ENCODE results near the gene PLPP3.

The PLPP3 gene

GRCh38 chr1:56574794-56575193 lies 4.6 kb downstream of the PLPP3 start:
- H3K4me3 ChIP-seq (ENCODE audit: control insufficient read depth, low read depth, low read length) = no peak overlapping the region
- no peak for DNase-seq (ENCODE audit: low read depth)
- TF ChIP-seq CTCF (conservative IDR thresholded peaks at IDR 0.05; ENCODE audit: control insufficient read depth, insufficient read depth, low read depth, low read length) = no peak

GRCh38 chr1:56573311-56573710 lies 6.1 kb downstream of the PLPP3 start:
- DNase-seq (ENCODE audit: low read depth) = no peak
- TF ChIP-seq CTCF (conservative IDR thresholded peaks at IDR 0.05; ENCODE audit: control insufficient read depth, insufficient read depth, low read depth, low read length) = no peak
- no peak overlapping the region for H3K4me3 ChIP-seq (ENCODE audit: control insufficient read depth, low read depth, low read length)

- H3K4me3 ChIP-seq (ENCODE audit: control insufficient read depth, low read depth, low read length) = no peak overlapping the region
- DNase-seq (ENCODE audit: low read depth) = no peak
- no peak for TF ChIP-seq CTCF (conservative IDR thresholded peaks at IDR 0.05; ENCODE audit: control insufficient read depth, insufficient read depth, low read depth, low read length)
Observed at GRCh38 chr1:56572334-56573050, 6.9 kb downstream of the PLPP3 start.

- TF ChIP-seq CTCF (conservative IDR thresholded peaks at IDR 0.05; ENCODE audit: control insufficient read depth, insufficient read depth, low read depth, low read length) = no peak
- no peak overlapping the region for H3K4me3 ChIP-seq (ENCODE audit: control insufficient read depth, low read depth, low read length)
- DNase-seq (ENCODE audit: low read depth) = no peak
Observed at GRCh38 chr1:56571448-56571847, 7.9 kb downstream of the PLPP3 start.

GRCh38 chr1:56570924-56571372 lies 8.4 kb downstream of the PLPP3 start:
- DNase-seq (ENCODE audit: low read depth) = peak; percentile 48
- no peak for TF ChIP-seq CTCF (conservative IDR thresholded peaks at IDR 0.05; ENCODE audit: control insufficient read depth, insufficient read depth, low read depth, low read length)
- H3K4me3 ChIP-seq (ENCODE audit: control insufficient read depth, low read depth, low read length) = no peak overlapping the region

- no peak for TF ChIP-seq CTCF (conservative IDR thresholded peaks at IDR 0.05; ENCODE audit: control insufficient read depth, insufficient read depth, low read depth, low read length)
- DNase-seq (ENCODE audit: low read depth) = no peak
- no peak overlapping the region for H3K4me3 ChIP-seq (ENCODE audit: control insufficient read depth, low read depth, low read length)
Observed at GRCh38 chr1:56569661-56570060, 9.7 kb downstream of the PLPP3 start.

All from fibroblast of mammary gland (primary cell).